Activated T-helper 2 cell treated with anti-CD3 and anti-CD28 coated beads, Interferon-gamma antibody, Interleukin-2, Interleukin-4, amounts not matched to agents 10 μg/mL and 5 μg/mL and 100 μg/mL, durations not matched to agents 14 hours and 24 hours and 36 hours (primary cell): ENCODE data around the gene RAB7A. TPM values are rescaled to one million over a fixed set of nuclear protein-coding genes. Genes with fewer than 3 reads are reported as not detected.

Experiments used
- total RNA-seq: library from RNA; stranded (reverse); gene quantifications from 2 replicates; pipeline ENCODE4 v1.2.3, GENCODE V29; 2022

RAB7A gene
- total RNA-seq, 1 donor from 2014 or later, result 322 TPM

Other genes starting within 250 kb of the RAB7A start
- 0.09 and 0.28 TPM in 2 replicates for gene GATA2, start 233.0 kb upstream of the RAB7A start, total RNA-seq
- gene RPN1, start 75.4 kb upstream of the RAB7A start, total RNA-seq, result 212 and 217 TPM in 2 replicates
- 60.8 and 68.9 TPM in 2 replicates for gene ACAD9, start 153.4 kb downstream of the RAB7A start, total RNA-seq